GM12891 (cell line): Measurements from ENCODE around the gene FLNC.

Experiments used
- PAX5 ChIP-seq: IDR thresholded peaks from 2 replicates; pipeline ENCODE4 v1.6.1; 2011; ENCODE audit warnings: low read length, moderate library complexity, mild to moderate bottlenecking; ENCODE audit not compliant: insufficient read depth, severe bottlenecking
- POLR2A ChIP-seq: IDR thresholded peaks from 2 replicates; pipeline ENCODE4 v1.6.1; 2011; ENCODE audit warnings: low read depth, low read length, control low read depth
- POLR2AphosphoS5 ChIP-seq: IDR thresholded peaks from 2 replicates; pipeline ENCODE4 v1.6.1; 2011; ENCODE audit warnings: low read depth, low read length, control low read depth
- SPI1 ChIP-seq: IDR thresholded peaks from 2 replicates; pipeline ENCODE4 v1.6.1; 2011; ENCODE audit warnings: low read depth, low read length, control low read depth
- TAF1 ChIP-seq: IDR thresholded peaks from 2 replicates; pipeline ENCODE4 v1.6.1; 2011; ENCODE audit warnings: low read depth, low read length, control low read depth

GRCh38 chr7:128841171-128841690, 11.0 kb downstream of the FLNC start:
- TF ChIP-seq PAX5 (no peak), SPI1 (no peak), POLR2AphosphoS5 (no peak), POLR2A (no peak), TAF1 (no peak)
